KMS-11 (cell line): ENCODE measurements around the gene ELANE.

Source experiments
- H2AFZ ChIP-seq: fragments of 200-600 bp; sonication (generic); 2 replicates; pipeline ENCODE4 v1.6.1; 2016; ENCODE audit warnings: antibody characterized with exemption, mixed run types, low read depth
- H3K27ac ChIP-seq: fragments of 200-600 bp; sonication (generic); 2 replicates; pipeline ENCODE4 v1.6.1; 2016; ENCODE audit warnings: mild to moderate bottlenecking, mixed run types
- H3K27me3 ChIP-seq: fragments of 200-600 bp; sonication (generic); 2 replicates; pipeline ENCODE4 v1.6.1; 2017; ENCODE audit warnings: mild to moderate bottlenecking, low read depth, mixed run types, moderate library complexity; ENCODE audit not compliant: insufficient read depth
- H3K36me3 ChIP-seq: fragments of 200-600 bp; sonication (generic); 2 replicates; pipeline ENCODE4 v1.6.1; 2017; ENCODE audit warnings: mild to moderate bottlenecking, mixed run types; ENCODE audit not compliant: insufficient read depth
- H3K4me1 ChIP-seq: fragments of 200-600 bp; sonication (generic); 2 replicates; pipeline ENCODE4 v1.6.1; 2016; ENCODE audit warnings: mild to moderate bottlenecking, low read depth, mixed run types; ENCODE audit not compliant: poor library complexity, severe bottlenecking
- H3K4me2 ChIP-seq: fragments of 200-600 bp; sonication (generic); 2 replicates; pipeline ENCODE4 v1.7.0; 2016; ENCODE audit warnings: mild to moderate bottlenecking, mixed run types
- H3K4me3 ChIP-seq: fragments of 200-600 bp; sonication (generic); IDR thresholded peaks from 2 replicates; pipeline ENCODE4 v1.6.1; 2017; ENCODE audit warnings: low read depth, low read length, mixed read lengths; ENCODE audit not compliant: insufficient read depth
- H3K79me2 ChIP-seq: fragments of 200-600 bp; sonication (generic); 2 replicates; pipeline ENCODE4 v1.6.1; 2016; ENCODE audit warnings: low read depth, mixed run types; ENCODE audit not compliant: insufficient read depth
- H3K9ac ChIP-seq: fragments of 200-600 bp; sonication (generic); 2 replicates; pipeline ENCODE4 v1.6.1; 2016; ENCODE audit warnings: mild to moderate bottlenecking, mixed run types
- H4K20me1 ChIP-seq: fragments of 200-600 bp; sonication (generic); 2 replicates; pipeline ENCODE4 v1.6.1; 2016; ENCODE audit warnings: mild to moderate bottlenecking, mixed run types; ENCODE audit not compliant: insufficient read depth
- TF ChIP-seq, protein P1 (sequence below): fragments of 200-600 bp; sonication (generic); conservative IDR thresholded peaks from 2 replicates; pipeline ENCODE4 v1.6.1; 2017; ENCODE audit warnings: low read depth, mild to moderate bottlenecking, antibody characterized with exemption, low read length, moderate library complexity, mixed read lengths

The ELANE gene

DNA sequence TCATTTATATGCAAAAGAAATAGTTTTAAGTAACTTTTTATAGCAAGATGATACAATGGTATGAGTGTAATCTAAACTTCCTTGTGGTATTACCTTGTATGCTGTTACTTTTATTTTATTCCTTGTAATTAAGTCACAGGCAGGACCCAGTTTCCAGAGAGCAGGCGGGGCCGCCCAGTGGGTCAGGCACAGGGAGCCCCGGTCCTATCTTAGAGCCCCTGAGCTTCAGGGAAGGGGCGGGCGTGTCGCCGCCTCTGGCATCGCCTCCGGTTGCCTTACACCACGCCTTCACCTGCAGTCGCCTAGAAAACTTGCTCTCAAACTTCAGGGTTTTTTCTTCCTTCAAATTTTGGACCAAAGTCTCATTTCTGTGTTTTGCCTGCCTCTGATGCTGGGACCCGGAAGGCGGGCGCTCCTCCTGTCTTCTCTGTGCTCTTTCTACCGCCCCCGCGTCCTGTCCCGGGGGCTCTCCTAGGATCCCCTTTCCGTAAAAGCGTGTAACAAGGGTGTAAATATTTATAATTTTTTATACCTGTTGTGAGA, 40.5 kb upstream of the ELANE start:
- Histone ChIP-seq H3K4me1 (no peaks in the 10 kb centered on the region), H3K9ac (no peak overlapping the region), H3K4me3 (no peak overlapping the region), H3K79me2 (peaks cover 26% of the 10 kb centered on the region; the same call in 1 of the 2 replicates), H2AFZ (no peak overlapping the region), H3K4me2 (no peak overlapping the region), H3K27ac (no peak overlapping the region), H3K27me3 (no peaks in the 10 kb centered on the region), H4K20me1 (peaks cover 8% of the 10 kb centered on the region; the same call in 1 of the 2 replicates), H3K36me3 (peaks cover 23% of the 10 kb centered on the region)
- TF ChIP-seq, protein P1, sequence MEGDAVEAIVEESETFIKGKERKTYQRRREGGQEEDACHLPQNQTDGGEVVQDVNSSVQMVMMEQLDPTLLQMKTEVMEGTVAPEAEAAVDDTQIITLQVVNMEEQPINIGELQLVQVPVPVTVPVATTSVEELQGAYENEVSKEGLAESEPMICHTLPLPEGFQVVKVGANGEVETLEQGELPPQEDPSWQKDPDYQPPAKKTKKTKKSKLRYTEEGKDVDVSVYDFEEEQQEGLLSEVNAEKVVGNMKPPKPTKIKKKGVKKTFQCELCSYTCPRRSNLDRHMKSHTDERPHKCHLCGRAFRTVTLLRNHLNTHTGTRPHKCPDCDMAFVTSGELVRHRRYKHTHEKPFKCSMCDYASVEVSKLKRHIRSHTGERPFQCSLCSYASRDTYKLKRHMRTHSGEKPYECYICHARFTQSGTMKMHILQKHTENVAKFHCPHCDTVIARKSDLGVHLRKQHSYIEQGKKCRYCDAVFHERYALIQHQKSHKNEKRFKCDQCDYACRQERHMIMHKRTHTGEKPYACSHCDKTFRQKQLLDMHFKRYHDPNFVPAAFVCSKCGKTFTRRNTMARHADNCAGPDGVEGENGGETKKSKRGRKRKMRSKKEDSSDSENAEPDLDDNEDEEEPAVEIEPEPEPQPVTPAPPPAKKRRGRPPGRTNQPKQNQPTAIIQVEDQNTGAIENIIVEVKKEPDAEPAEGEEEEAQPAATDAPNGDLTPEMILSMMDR = no peak

DNA sequence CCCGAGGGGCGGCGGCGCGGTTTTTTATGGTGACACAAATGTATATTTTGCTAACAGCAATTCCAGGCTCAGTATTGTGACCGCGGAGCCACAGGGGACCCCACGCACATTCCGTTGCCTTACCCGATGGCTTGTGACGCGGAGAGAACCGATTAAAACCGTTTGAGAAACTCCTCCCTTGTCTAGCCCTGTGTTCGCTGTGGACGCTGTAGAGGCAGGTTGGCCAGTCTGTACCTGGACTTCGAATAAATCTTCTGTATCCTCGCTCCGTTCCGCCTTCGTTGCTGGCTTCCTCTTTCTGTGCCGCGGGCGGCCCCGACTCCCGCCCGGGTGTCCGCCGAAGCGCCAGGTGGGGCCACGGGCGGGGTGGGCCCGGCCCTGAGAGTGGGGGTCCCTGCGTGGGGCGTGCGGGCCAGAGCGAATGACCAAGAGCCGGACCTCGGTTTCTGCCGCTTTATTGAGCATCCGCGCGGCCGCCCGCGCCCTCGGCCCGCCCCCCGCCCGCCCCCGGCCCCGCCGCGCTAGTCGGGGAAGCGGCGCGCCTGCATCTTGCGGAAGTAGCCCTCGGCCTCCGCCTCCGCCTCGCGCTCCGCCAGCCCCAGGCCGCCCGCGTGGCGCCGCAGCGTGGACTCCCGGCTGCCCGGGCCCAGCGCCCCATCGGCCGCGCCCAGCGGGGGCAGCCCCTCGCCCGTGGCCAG, 39.9 kb upstream of the ELANE start:
- Histone ChIP-seq H3K4me2 (no peak overlapping the region), H4K20me1 (peaks cover 6% of the 10 kb centered on the region; the same call in 1 of the 2 replicates), H3K4me1 (no peaks in the 10 kb centered on the region), H3K9ac (no peak overlapping the region), H3K27me3 (no peaks in the 10 kb centered on the region), H3K36me3 (peaks cover 23% of the 10 kb centered on the region), H3K27ac (no peak overlapping the region), H3K4me3 (no peak overlapping the region), H2AFZ (no peak overlapping the region), H3K79me2 (peaks cover 19% of the 10 kb centered on the region; the same call in 1 of the 2 replicates)
- TF ChIP-seq, protein P1 = no peak

DNA sequence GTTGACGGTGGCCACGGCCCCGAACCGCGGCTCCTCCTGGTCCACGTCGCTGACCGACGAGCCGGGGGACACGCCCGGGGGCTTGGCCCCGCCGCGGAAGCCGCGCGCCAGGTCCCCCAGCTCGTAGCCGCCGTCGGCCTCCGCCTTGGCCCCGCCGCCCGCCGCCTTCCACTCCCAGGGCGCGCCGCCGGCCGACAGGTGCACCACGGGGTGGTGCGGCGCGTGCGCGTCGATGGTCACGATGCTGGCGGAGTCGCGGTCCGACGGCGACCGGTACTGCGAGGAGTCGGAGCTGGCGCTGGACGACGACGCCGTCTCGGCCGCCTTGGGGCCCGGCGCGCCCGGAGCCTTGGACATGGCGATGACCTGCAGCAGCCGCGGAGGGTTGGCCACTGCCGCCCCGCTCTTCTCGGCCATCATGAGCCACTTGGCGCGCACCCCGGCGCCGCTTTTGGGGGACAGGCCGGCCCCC, 39.3 kb upstream of the ELANE start:
- Histone ChIP-seq H3K4me2 (no peak overlapping the region), H3K9ac (no peak overlapping the region), H2AFZ (no peak overlapping the region), H3K36me3 (peaks cover 19% of the 10 kb centered on the region), H3K27ac (no peak overlapping the region), H3K27me3 (no peaks in the 10 kb centered on the region), H4K20me1 (peaks cover 3% of the 10 kb centered on the region; the same call in 1 of the 2 replicates), H3K79me2 (peaks cover 14% of the 10 kb centered on the region; the same call in 1 of the 2 replicates), H3K4me1 (no peaks in the 10 kb centered on the region), H3K4me3 (no peak overlapping the region)
- TF ChIP-seq, protein P1 = no peak

DNA sequence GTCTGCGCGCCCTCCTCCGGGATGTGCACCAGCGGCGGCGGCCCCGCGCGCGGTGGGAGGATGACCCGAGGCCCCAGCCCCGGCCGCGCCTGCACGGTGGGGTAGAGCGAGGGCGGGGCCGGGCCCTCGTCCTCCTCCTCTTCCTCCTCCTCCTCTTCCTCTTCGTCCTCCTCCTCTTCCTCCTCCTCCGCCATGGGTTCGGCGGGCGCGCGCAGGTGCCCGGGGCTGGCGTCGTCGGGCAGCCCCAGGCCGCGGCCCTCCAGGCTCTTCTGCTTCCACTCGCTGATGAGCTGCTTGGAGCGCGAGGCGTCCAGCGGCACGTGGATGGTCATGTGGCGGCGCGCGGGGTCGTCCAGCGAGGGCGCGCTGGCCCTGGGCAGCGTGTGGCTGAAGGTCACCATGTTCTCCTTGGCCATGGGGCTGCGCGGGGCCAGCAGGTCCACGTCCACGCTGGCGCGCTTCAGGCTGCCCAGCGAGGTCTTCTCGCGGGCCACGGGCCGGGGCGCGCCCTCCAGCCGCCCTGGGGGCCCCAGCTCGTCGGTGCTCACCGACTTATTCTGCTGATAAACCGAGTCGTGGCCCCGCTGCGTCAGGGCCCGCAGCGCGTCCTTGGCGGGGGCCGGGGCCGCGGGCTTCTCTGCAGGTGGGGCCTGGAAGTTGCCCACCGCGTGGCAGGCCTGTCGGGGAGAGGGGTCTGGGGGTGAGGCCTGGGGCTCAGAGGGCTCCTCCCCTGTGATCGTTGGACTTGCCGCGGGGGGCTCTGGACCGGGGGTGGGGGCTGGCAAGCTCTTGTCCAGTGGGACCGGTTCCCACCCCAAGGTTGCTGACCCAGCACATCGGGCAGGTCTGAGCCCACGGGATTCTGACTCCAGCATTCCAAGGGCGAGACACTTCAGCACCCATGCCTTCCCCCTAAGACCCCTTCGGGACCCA, 38.6 kb upstream of the ELANE start:
- H3K36me3 ChIP-seq = peaks cover 16% of the 10 kb centered on the region
- no peak overlapping the region for H3K4me3 ChIP-seq
- H3K79me2 ChIP-seq = peaks cover 8% of the 10 kb centered on the region; the same call in 1 of the 2 replicates
- H3K9ac ChIP-seq = no peak overlapping the region
- TF ChIP-seq, protein P1 = no peak
- H4K20me1 ChIP-seq = no peaks in the 10 kb centered on the region
- H2AFZ ChIP-seq = no peak overlapping the region
- no peaks in the 10 kb centered on the region for H3K4me1 ChIP-seq
- H3K27me3 ChIP-seq = no peaks in the 10 kb centered on the region
- no peak overlapping the region for H3K27ac ChIP-seq
- H3K4me2 ChIP-seq = no peak overlapping the region
